ENCODE results near the gene ACSM6. TPM values are rescaled to one million over a fixed set of nuclear protein-coding genes. Genes with fewer than 3 reads are reported as not detected.

The ACSM6 gene
- total RNA-seq, 2 donors from 2014 or later, result not detected

DNA sequence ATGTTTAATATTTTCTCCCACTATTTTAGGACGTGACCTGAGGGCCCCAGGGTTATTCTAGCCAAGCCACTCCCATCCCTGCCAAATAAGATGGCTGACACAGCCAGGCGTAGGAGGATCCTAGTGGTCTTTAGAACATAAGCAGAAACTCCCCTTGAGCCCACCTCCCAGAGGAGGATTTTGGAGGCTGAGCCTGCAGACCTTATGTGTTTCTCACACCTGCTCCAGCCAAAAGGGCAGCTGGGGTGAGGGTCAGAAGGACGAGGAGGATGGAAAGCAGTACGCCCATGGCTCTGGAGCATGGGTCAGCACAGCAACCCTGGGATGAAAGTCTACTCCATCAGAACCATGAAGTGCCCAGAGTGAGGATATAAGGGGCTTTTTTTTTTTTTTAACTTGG lies 56.8 kb downstream of the ACSM6 start:
- no peak for ATAC-seq
- Mint-ChIP-seq H3K9me3 (peaks cover 3 to 4% of the 10 kb centered on the region in 2 donors), H3K27ac (no peak overlapping the region), H3K36me3 (peaks cover 0 to 3% of the 10 kb centered on the region in 2 donors)
- no peak for DNase-seq (ENCODE audit: low spot score in 2 of 2)

DNA sequence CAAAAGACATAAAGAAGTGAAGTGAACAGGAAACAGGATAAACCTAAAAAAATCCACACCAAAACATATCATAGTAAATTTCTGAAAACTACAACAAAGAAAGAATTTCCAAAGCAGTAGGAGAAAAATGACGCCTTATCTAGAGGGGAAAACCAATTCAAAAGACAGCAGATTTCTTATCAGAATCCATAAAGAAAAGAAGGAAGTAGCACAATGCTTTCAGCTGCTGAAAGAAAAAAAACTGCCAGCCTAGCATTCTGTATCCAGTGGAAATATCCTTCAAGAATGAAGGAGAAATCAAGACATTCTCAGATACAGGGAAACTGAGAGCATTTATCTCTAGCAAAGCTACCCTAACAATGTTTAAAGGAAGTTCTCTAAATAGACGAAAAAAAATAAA lies 59.0 kb downstream of the ACSM6 start:
- ATAC-seq, result no peak
- peaks cover 5% of the 10 kb centered on the region in 2 donors for H3K9me3 Mint-ChIP-seq
- H3K27ac Mint-ChIP-seq, result no peak overlapping the region
- no peak for DNase-seq (ENCODE audit: low spot score in 2 of 2)
- H3K36me3 Mint-ChIP-seq, result peaks cover 0 to 6% of the 10 kb centered on the region in 2 donors

DNA sequence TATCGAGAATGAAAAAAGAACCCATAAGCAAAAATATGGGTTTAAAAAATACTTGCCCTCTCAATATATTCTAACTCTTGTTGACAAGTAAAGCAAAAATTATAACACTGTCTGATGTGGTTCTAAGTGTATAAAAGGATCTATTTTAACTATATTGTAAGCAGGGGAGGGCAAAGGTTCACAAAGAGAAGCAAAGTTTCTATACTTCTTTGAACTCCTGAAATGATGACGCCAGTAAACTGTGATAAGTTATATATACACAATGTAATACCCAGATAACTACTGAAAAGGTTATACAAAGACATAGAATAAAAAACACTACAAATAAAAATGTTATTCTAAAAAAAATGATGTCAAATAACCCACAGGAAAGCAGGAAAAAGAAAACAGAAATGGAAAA lies 59.6 kb downstream of the ACSM6 start:
- peaks cover 0 to 6% of the 10 kb centered on the region in 2 donors for H3K36me3 Mint-ChIP-seq
- DNase-seq (ENCODE audit: low spot score in 2 of 2) (no peak), ATAC-seq (no peak)
- peaks cover 5% of the 10 kb centered on the region in 2 donors for H3K9me3 Mint-ChIP-seq
- no peak overlapping the region for H3K27ac Mint-ChIP-seq

DNA sequence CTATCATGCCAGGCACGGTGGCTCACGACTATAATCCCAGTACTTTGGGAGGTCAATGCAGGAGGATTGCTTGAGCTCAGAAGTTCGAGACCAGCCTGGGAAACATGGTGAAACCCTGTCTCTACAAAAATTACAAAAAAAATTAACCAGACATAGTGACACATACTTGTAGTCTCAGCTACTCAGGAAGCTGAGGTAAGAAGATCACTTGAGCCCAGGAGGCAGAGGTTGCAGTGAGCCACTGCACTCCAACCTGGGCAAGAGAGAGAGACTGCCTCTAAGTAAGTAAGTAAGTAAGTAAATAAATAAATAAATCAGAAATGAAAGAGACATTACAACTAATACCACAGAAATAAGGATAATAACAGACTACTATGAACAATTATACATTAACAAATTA lies 60.6 kb downstream of the ACSM6 start:
- peaks cover 5% of the 10 kb centered on the region in 2 donors for H3K9me3 Mint-ChIP-seq
- H3K36me3 Mint-ChIP-seq, result peaks cover 0 to 6% of the 10 kb centered on the region in 2 donors
- ATAC-seq (no peak), DNase-seq (ENCODE audit: low spot score in 2 of 2) (no peak)
- H3K27ac Mint-ChIP-seq, result no peak overlapping the region

DNA sequence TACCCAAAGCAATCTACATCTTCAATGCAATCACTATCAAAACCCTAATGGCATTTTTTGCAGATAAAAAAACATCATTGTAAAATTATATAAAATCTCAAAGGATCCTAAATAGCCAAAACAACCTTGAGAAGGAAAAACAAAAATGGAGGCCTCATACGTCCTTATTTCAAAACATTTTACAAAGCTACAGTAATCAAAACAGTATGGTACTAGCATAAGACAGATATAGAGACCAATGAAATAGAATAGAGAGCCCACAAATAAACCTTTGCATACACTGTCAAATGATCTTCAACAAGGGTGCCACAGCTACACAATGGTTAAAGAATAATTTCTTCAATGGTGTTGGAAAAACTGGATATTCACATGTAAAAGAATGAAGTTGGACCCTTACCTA lies 62.2 kb downstream of the ACSM6 start:
- Mint-ChIP-seq H3K36me3 (peaks cover 0 to 6% of the 10 kb centered on the region in 2 donors), H3K9me3 (peaks cover 5% of the 10 kb centered on the region in 2 donors), H3K27ac (no peak overlapping the region)
- DNase-seq (ENCODE audit: low spot score in 2 of 2) (no peak), ATAC-seq (no peak)

DNA sequence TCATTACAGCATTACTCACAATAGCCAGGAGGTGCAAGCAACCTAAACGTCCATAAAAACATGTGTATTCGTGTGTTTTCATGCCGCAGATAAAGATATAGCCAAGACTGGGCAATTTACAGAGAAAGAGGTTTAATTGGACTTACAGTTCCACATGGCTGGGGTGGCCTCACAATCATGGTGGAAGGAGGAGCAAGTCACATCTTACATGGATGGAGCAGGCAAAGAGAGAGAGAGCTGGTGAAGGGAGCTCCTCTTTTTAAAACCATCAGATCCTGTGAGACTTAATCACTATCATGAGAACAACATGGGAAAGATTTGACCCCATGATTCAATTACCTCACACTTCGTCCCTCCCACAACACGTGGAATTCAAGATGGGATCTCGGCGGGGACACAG lies 63.8 kb downstream of the ACSM6 start:
- Mint-ChIP-seq H3K9me3 (peaks cover 5% of the 10 kb centered on the region in 2 donors), H3K36me3 (peaks cover 0 to 6% of the 10 kb centered on the region in 2 donors), H3K27ac (no peak overlapping the region)
- DNase-seq (ENCODE audit: low spot score in 2 of 2), result no peak
- ATAC-seq, result no peak

DNA sequence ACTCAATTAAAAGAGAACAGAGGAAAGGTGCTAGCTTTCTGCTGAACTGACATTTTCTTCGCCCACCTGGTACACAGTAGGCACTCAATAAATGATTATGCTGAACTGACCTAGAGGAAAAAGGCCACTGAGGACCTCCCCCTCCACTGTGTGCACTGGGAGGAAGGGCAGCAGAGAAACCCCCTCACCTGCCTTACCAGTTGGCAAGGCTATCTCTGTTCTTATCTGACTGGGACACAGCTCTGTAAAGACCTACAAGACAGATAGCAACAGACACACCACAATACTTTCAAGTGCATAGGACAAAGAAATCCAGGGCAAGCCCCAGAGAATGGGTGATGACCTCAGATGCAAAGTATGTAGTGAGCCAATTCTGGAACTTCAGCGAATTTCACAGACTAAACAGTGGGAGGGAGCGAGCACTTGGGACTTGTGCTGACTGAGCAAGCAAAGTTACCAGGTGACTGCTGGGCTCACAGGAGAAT lies 66.4 kb downstream of the ACSM6 start:
- H3K9me3 Mint-ChIP-seq, result peaks cover 5% of the 10 kb centered on the region in 2 donors
- H3K27ac Mint-ChIP-seq, result no peak overlapping the region
- no peak for DNase-seq (ENCODE audit: low spot score in 2 of 2)
- peaks cover 0 to 6% of the 10 kb centered on the region in 2 donors for H3K36me3 Mint-ChIP-seq
- no peak for ATAC-seq

DNA sequence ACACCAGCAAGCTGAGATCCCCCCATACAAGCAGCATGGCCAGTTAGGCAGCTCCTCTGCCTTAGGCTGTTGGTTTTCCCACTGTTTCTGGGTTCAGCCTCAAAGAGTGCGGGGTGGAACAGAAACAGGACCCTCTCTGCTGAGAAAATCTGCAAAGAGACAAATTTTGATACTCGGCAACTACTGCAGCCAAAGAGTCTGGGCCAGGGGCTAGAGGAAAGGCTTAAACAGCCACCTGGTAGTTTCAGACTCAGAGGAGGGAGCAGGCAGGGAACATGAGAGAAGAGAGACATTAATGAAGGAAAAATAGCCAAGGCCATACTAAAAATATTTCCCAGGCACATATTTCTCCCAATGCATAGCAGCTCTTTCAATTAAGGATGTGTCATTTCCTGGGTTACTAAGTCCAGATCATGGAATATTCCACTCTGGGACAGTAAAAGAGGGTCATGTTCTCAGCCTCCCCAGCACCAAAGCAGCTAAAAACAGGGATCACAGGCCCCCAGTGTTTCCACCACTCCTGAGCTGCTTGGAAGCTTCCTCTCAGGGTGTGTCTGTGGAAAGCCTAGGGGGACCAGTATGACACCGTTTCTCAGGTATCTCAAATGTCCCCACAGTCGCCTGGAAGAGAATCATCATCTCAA lies 67.0 kb downstream of the ACSM6 start:
- H3K9me3 Mint-ChIP-seq, result no peaks in the 10 kb centered on the region
- H3K36me3 Mint-ChIP-seq, result peaks cover 0 to under 1% of the 10 kb centered on the region in 2 donors
- no peak overlapping the region for H3K27ac Mint-ChIP-seq
- no peak for ATAC-seq
- no peak for DNase-seq (ENCODE audit: low spot score in 2 of 2)

DNA sequence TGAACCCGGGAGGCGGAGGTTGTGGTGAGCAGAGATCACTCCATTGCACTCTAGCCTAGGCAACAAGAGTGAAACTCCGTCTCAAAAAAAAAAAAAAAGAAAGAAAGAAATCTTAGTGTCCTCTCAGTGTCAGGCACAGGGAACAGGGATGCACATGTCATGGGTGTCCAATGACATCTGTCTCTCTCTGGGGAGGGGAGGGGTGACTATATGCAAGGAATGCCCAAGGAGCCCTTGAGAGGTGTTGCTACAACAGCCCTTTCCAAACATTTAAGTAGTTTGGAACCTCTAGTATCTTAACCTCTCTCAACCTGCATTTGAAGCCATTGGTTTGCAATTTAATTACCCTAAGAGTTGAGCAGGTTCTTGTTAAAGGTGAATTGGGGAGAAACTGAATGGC lies 67.9 kb downstream of the ACSM6 start:
- no peaks in the 10 kb centered on the region for H3K9me3 Mint-ChIP-seq
- H3K27ac Mint-ChIP-seq, result no peak overlapping the region
- ATAC-seq (no peak), DNase-seq (ENCODE audit: low spot score in 2 of 2) (no peak)
- H3K36me3 Mint-ChIP-seq, result no peaks in the 10 kb centered on the region

DNA sequence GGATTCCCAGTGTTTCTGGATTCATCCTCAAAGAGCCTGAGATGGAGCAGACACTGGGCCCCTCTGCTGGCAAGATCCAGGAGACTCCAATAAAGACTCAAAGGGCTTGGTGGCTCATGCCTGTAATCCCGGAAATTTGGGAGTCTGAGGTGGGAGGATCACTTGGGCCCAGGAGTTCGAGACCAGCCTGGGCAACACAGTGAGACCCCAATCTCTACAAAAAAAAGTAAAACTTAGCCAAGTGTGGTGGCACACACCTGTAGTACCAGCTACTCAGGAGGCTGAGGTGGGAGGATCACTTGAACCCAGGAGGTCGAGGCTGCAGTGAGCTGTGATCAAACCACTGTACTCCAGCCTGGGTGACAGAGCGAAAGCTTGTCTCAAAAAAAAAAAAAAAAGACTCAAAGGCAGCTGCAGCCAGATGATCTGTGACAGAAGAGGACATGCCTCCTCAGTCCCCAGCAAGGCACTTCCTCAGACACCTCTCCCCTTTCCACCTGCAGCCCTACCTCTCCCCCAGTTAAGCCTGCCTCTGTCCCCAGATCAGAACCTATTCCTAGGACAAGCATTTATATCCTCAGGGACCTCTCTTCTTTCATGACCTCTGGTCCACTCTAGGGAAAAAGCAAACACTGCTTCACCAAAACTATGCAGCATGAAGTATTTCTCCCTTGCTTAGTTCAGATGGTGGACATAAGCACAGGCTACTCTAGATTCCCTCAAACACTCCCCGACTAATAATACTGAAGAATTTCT lies 68.9 kb downstream of the ACSM6 start:
- no peaks in the 10 kb centered on the region for H3K36me3 Mint-ChIP-seq

DNA sequence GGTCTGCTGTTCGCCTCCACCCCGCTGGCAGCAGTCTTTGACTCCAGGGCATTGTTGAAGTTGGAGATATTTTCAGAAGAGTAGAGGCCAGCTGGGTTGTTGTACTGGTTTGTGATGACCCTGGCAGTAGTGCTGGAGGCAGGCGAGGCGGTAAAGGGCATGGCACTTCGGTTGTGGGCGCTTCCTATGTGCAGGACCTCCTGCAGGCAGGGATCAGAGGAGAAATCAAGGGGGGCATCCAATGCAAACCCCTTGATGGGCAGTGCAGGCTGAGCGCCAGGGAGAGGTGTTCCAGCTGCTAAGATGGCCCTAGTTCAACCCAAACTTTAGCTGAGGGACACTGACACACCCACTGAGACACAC lies 69.8 kb downstream of the ACSM6 start:
- Mint-ChIP-seq H3K36me3 (no peaks in the 10 kb centered on the region), H3K9me3 (no peaks in the 10 kb centered on the region), H3K27ac (no peak overlapping the region)
- ATAC-seq (no peak), DNase-seq (ENCODE audit: low spot score in 2 of 2) (no peak)

More for the DNA sequence above, 68.9 kb downstream of the ACSM6 start:
- Mint-ChIP-seq H3K9me3 (no peaks in the 10 kb centered on the region), H3K27ac (no peak overlapping the region)
- ATAC-seq, result no peak
- DNase-seq (ENCODE audit: low spot score in 2 of 2), result no peak

DNA sequence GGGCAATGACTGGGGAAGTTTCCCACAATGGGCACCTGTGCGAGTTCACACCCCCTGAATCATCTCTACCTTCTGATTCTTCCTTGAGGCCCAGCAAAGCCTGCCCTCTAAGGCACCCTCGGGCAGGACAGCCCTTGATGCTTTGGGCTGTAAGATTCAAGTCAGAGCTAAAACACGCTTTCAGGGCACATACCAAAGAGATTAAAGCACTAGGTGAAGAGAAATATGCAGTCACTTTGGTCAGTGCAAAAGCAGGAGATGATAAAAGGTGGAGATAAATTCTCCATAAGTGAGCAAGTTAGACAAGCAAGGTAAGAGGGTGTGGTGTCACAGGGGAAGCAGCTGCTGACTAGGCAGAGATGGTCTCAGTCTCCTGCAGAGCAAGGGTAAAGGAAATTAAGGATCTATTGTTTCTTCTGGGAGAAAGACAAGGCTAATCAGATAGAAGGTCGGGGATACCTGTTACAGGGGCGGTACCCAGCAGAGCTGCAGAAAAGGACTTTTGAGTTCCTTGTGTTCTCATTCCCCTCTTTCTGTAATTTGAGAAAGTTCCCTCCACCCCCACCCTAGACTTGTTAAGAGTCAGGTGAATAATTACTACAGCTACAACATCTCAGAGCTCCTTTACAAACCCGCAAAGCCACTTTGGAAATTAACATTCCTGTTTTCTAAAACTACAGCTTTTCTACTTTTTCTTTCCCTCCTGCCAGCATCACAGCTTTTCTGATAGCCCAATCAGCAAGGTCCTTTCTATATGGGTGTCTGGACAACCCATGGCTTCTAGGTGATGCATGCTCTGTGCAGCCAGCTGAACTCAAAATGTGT lies 70.4 kb downstream of the ACSM6 start:
- Mint-ChIP-seq H3K9me3 (no peaks in the 10 kb centered on the region), H3K27ac (no peak overlapping the region), H3K36me3 (no peaks in the 10 kb centered on the region)
- DNase-seq (ENCODE audit: low spot score in 2 of 2), result no peak
- no peak for ATAC-seq

DNA sequence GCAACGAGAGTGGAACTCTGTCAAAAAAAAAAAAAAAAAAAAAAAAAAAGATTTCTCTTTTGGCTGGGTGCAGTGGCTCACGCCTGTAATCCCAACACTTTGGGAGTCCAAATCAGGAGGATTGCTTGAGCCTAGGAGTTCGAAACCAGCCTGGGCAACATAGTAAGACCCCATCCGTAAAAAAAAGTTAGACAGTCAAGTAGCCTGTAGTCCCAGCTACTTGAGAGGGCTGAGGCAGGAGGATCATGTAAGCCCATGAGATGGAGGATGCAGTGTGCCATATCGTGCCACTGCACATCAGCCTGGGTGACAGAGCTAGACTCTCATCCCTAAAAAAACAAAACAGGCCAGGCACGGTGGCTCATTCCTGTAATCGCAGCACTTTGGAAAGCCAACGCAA lies 71.5 kb downstream of the ACSM6 start:
- Mint-ChIP-seq H3K27ac (no peak overlapping the region), H3K36me3 (no peaks in the 10 kb centered on the region), H3K9me3 (no peaks in the 10 kb centered on the region)
- ATAC-seq (no peak), DNase-seq (ENCODE audit: low spot score in 2 of 2) (no peak)

DNA sequence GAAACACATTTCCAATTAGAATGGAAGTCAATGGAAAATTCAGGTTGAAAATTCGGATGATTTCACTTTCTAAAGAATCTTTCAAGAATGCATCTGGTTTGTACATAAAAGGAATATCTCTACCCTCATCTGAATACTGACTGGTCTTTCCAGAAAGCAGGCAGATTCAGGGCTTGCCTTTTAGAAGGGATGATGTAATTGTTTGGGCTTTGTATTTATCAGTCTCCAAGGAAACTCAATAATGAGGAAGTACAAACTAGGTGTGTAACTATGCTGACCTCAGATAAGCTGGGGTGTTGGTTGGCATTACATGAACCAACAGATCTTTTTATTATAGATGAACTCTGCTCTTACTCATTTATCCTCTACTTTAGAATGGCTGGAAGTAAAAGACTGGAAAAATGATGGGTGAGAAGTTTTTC lies 72.6 kb downstream of the ACSM6 start:
- ATAC-seq (peak in 1 of 2 donors; percentile 58), DNase-seq (ENCODE audit: low spot score in 2 of 2) (no peak)
- H3K27ac Mint-ChIP-seq, result no peak overlapping the region
- no peaks in the 10 kb centered on the region for H3K9me3 Mint-ChIP-seq
- no peaks in the 10 kb centered on the region for H3K36me3 Mint-ChIP-seq

DNA sequence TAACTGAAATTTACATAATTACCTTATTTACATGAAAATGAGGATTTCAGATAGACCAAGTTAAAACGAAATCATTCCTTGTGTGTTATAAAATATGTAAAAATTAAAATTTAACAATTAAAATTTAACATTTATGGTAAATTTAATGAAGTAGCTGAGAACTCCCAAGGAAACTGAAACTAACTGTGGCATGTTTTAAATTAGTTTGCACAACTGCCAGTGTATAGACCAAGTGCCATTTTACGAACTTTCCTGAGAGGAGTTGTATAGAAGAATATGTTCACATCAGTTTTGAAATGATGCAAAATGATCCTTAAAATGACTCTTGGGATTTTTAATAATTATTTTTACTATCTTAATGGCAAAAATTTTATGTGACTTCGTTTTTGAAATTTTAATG lies 73.2 kb downstream of the ACSM6 start:
- no peaks in the 10 kb centered on the region for H3K9me3 Mint-ChIP-seq
- H3K36me3 Mint-ChIP-seq, result no peaks in the 10 kb centered on the region
- DNase-seq (ENCODE audit: low spot score in 2 of 2) (no peak), ATAC-seq (no peak)
- no peak overlapping the region for H3K27ac Mint-ChIP-seq

DNA sequence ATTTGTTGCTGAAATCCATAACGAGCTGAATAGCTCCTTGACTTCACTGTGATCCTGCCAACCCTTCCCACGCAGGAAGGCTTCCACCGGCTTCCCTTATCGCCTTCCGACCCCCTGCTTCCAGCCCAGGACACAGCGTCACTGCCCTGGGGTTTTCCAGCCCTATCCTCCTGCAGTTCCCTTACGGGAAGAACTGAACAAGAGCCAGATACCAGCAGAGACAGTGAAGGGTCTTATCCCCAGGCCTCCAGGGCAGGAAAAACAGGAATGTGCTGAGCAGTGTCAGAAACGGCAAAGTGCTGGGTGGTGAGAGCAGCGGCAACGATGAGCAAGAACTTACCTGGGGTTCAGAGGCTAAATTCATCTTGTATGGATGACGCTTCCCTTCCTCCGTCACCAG lies 74.4 kb downstream of the ACSM6 start:
- Mint-ChIP-seq H3K27ac (no peak overlapping the region), H3K9me3 (no peaks in the 10 kb centered on the region), H3K36me3 (no peaks in the 10 kb centered on the region)
- DNase-seq (ENCODE audit: low spot score in 2 of 2) (no peak), ATAC-seq (no peak)
